ENCODE measurements around the gene TBC1D8.

Gene TBC1D8

GRCh38 chr2:101096619-101097142, 54.5 kb downstream of the TBC1D8 start:
- TF ChIP-seq YY1 (IDR thresholded peaks at IDR 0.05; ENCODE audit: insufficient read depth, insufficient read length) (no peak), ZNF274 (IDR thresholded peaks at IDR 0.05; ENCODE audit: low read depth, low read length) (no peak)
- no peaks in the 10 kb centered on the region for H3K27me3 ChIP-seq (ENCODE audit: insufficient read depth, insufficient read length)
- H3K36me3 ChIP-seq (ENCODE audit: insufficient read depth, insufficient read length, low read length) = no peaks in the 10 kb centered on the region
- 0 out of 2 replicates have a peak, but pooled peaks cover 5% of the 10 kb centered on the region for H3K9me3 ChIP-seq (ENCODE audit: insufficient read depth, low read length)
- H3K4me1 ChIP-seq (ENCODE audit: insufficient read depth, insufficient read length) = no peaks in the 10 kb centered on the region
- H3K4me3 ChIP-seq (ENCODE audit: insufficient read length, low read depth) = no peak overlapping the region
- no peak overlapping the region for H3K9ac ChIP-seq (ENCODE audit: insufficient read length, low read depth)
- DNase-seq (ENCODE audit: low read depth, low spot score) = no peak

DNA sequence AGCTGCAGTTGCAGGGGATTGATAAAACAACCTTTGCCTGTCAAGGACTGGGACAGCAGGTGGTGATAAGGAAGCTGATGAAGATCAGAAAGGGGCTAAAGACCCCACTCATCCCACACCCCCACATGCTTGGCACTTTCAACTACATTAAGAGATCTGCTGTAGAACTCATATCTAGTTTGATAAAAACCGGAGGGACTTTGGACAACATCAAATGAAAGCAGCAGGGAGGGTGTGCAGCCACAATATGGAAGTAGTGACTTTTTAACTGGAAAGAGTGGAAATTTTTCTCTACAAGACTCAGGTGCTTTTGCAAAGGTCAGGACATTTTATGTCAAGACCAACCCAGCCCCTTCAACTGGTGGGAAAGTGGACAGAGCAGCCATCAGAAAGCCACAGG, 56.8 kb downstream of the TBC1D8 start:
- no peak overlapping the region for H3K9ac ChIP-seq (ENCODE audit: insufficient read length, low read depth)
- TF ChIP-seq ZNF274 (IDR thresholded peaks at IDR 0.05; ENCODE audit: low read depth, low read length) (no peak), YY1 (IDR thresholded peaks at IDR 0.05; ENCODE audit: insufficient read depth, insufficient read length) (no peak), SUZ12 (IDR thresholded peaks at IDR 0.05; ENCODE audit: extremely low read depth, insufficient read depth, insufficient read length) (no peak)
- no peaks in the 10 kb centered on the region for H3K4me1 ChIP-seq (ENCODE audit: insufficient read depth, insufficient read length)
- DNase-seq (ENCODE audit: low read depth, low spot score) = no peak
- no peaks in the 10 kb centered on the region for H3K36me3 ChIP-seq (ENCODE audit: insufficient read depth, insufficient read length, low read length)
- no peak overlapping the region for H3K4me3 ChIP-seq (ENCODE audit: insufficient read length, low read depth)
- H3K9me3 ChIP-seq (ENCODE audit: insufficient read depth, low read length) = 0 out of 2 replicates have a peak, but pooled peaks cover 5% of the 10 kb centered on the region
- H3K27me3 ChIP-seq (ENCODE audit: insufficient read depth, insufficient read length) = no peaks in the 10 kb centered on the region

DNA sequence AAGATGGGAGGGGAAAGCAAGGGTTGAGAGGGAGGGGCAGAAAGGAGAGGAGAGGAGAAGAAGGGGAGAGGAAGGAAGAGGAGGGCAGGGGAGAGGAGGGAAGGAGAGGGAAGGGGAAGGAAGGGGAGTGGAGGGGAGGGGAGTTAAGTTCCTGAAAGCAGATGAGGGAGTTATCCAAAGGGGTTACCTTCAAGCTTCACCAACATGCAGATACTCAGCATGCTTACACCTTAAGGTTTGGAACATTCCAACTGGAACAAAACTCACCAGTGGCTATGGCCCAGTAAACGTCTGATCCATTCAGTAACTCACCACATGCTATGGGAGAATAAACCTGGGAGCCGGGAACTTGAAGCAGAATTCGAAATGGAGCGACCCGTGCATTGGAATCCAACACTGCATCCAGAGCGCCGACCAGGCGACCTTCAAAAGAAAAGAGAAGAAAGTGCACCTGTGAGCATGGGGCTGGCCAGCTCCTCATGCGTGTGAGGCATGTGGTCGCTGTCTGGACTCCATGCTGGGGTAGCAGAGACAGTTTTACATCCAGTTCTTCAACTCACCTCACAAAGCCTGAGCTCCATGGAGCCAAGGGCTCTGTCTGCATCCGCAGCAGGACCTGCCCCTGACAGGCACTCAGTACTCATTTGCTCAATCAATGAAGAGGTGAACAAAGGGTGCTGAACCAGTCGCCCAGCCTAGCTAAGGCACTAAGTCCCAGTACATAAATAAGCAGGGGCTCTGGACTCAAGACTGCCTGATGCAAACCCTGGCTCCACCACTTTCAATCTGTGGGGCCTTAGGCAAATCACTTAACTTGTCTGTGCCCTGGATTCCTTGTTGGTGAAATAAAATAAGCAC, 61.0 kb downstream of the TBC1D8 start:
- H3K4me1 ChIP-seq (ENCODE audit: insufficient read depth, insufficient read length) = no peaks in the 10 kb centered on the region
- no peak overlapping the region for H3K4me3 ChIP-seq (ENCODE audit: insufficient read length, low read depth)
- H3K9me3 ChIP-seq (ENCODE audit: insufficient read depth, low read length) = no peaks in the 10 kb centered on the region
- no peak overlapping the region for H3K9ac ChIP-seq (ENCODE audit: insufficient read length, low read depth)
- no peak for TF ChIP-seq SUZ12 (IDR thresholded peaks at IDR 0.05; ENCODE audit: extremely low read depth, insufficient read depth, insufficient read length)
- no peak for TF ChIP-seq YY1 (IDR thresholded peaks at IDR 0.05; ENCODE audit: insufficient read depth, insufficient read length)
- H3K27me3 ChIP-seq (ENCODE audit: insufficient read depth, insufficient read length) = no peaks in the 10 kb centered on the region
- DNase-seq (ENCODE audit: low read depth, low spot score) = no peak
- no peaks in the 10 kb centered on the region for H3K36me3 ChIP-seq (ENCODE audit: insufficient read depth, insufficient read length, low read length)

- TF ChIP-seq ZNF274 (IDR thresholded peaks at IDR 0.05; ENCODE audit: low read depth, low read length) (no peak), YY1 (IDR thresholded peaks at IDR 0.05; ENCODE audit: insufficient read depth, insufficient read length) (no peak), SUZ12 (IDR thresholded peaks at IDR 0.05; ENCODE audit: extremely low read depth, insufficient read depth, insufficient read length) (no peak)
- H3K4me3 ChIP-seq (ENCODE audit: insufficient read length, low read depth) = no peak overlapping the region
- no peak for DNase-seq (ENCODE audit: low read depth, low spot score)
Measured at GRCh38 chr2:101089419-101089818, 61.8 kb downstream of the TBC1D8 start.

GRCh38 chr2:101087638-101088037, 63.5 kb downstream of the TBC1D8 start:
- Histone ChIP-seq H3K9ac (ENCODE audit: insufficient read length, low read depth) (no peak overlapping the region), H3K36me3 (ENCODE audit: insufficient read depth, insufficient read length, low read length) (no peaks in the 10 kb centered on the region), H3K9me3 (ENCODE audit: insufficient read depth, low read length) (no peaks in the 10 kb centered on the region), H3K4me3 (ENCODE audit: insufficient read length, low read depth) (no peak overlapping the region), H3K27me3 (ENCODE audit: insufficient read depth, insufficient read length) (no peaks in the 10 kb centered on the region), H3K4me1 (ENCODE audit: insufficient read depth, insufficient read length) (no peaks in the 10 kb centered on the region)
- DNase-seq (ENCODE audit: low read depth, low spot score) = no peak
- TF ChIP-seq ZNF274 (IDR thresholded peaks at IDR 0.05; ENCODE audit: low read depth, low read length) (no peak), YY1 (IDR thresholded peaks at IDR 0.05; ENCODE audit: insufficient read depth, insufficient read length) (no peak), SUZ12 (IDR thresholded peaks at IDR 0.05; ENCODE audit: extremely low read depth, insufficient read depth, insufficient read length) (no peak)

More at GRCh38 chr2:101089419-101089818, 61.8 kb downstream of the TBC1D8 start:
- Histone ChIP-seq H3K4me1 (ENCODE audit: insufficient read depth, insufficient read length) (no peaks in the 10 kb centered on the region), H3K27me3 (ENCODE audit: insufficient read depth, insufficient read length) (no peaks in the 10 kb centered on the region), H3K9ac (ENCODE audit: insufficient read length, low read depth) (no peak overlapping the region), H3K9me3 (ENCODE audit: insufficient read depth, low read length) (no peaks in the 10 kb centered on the region), H3K36me3 (ENCODE audit: insufficient read depth, insufficient read length, low read length) (no peaks in the 10 kb centered on the region)

DNA sequence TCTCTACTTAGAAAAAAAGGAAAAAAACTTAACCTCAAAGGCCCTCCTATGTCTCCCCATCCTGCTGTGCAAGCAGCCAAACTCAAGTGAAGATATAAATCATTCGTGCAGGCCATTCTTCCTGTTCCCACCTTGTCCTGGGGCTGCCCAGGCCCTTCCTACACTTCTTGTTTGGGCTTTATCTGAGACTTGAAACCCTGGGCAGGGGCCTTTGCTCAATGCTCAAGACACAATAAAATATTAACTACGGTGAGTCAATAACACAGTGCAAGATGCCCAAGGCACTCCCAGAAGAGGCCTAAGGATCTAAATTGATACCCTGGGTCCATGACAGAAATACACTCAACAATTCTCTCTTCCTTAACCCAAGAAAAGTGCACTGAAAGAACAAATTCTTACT, 67.6 kb downstream of the TBC1D8 start:
- TF ChIP-seq SUZ12 (IDR thresholded peaks at IDR 0.05; ENCODE audit: extremely low read depth, insufficient read depth, insufficient read length) = no peak
- TF ChIP-seq YY1 (IDR thresholded peaks at IDR 0.05; ENCODE audit: insufficient read depth, insufficient read length) = no peak
- TF ChIP-seq ZNF274 (IDR thresholded peaks at IDR 0.05; ENCODE audit: low read depth, low read length) = no peak
- Histone ChIP-seq H3K4me3 (ENCODE audit: insufficient read length, low read depth) (no peak overlapping the region), H3K36me3 (ENCODE audit: insufficient read depth, insufficient read length, low read length) (no peaks in the 10 kb centered on the region), H3K4me1 (ENCODE audit: insufficient read depth, insufficient read length) (no peaks in the 10 kb centered on the region), H3K27me3 (ENCODE audit: insufficient read depth, insufficient read length) (no peaks in the 10 kb centered on the region), H3K9ac (ENCODE audit: insufficient read length, low read depth) (no peak overlapping the region), H3K9me3 (ENCODE audit: insufficient read depth, low read length) (no peaks in the 10 kb centered on the region)
- DNase-seq (ENCODE audit: low read depth, low spot score) = no peak

- no peak overlapping the region for H3K4me3 ChIP-seq (ENCODE audit: insufficient read length, low read depth)
- no peaks in the 10 kb centered on the region for H3K36me3 ChIP-seq (ENCODE audit: insufficient read depth, insufficient read length, low read length)
- no peaks in the 10 kb centered on the region for H3K9me3 ChIP-seq (ENCODE audit: insufficient read depth, low read length)
- no peaks in the 10 kb centered on the region for H3K4me1 ChIP-seq (ENCODE audit: insufficient read depth, insufficient read length)
- no peak overlapping the region for H3K9ac ChIP-seq (ENCODE audit: insufficient read length, low read depth)
- TF ChIP-seq ZNF274 (IDR thresholded peaks at IDR 0.05; ENCODE audit: low read depth, low read length) = no peak
- TF ChIP-seq SUZ12 (IDR thresholded peaks at IDR 0.05; ENCODE audit: extremely low read depth, insufficient read depth, insufficient read length) = no peak
- TF ChIP-seq YY1 (IDR thresholded peaks at IDR 0.05; ENCODE audit: insufficient read depth, insufficient read length) = no peak
- no peak for DNase-seq (ENCODE audit: low read depth, low spot score)
- H3K27me3 ChIP-seq (ENCODE audit: insufficient read depth, insufficient read length) = no peaks in the 10 kb centered on the region
Measured at GRCh38 chr2:101082998-101083397, 68.2 kb downstream of the TBC1D8 start.

Measured in NT2/D1 (cell line).